Measurements from ENCODE around the gene RYK.

GRCh38 chr3:134163096-134163495 is 87.6 kb downstream of the RYK start:
- TF ChIP-seq CTCF (IDR thresholded peaks at IDR 0.05) (no peak), POLR2A (IDR thresholded peaks at IDR 0.05) (no peak)
